ENCODE measurements around the gene CENPS.

CENPS gene

DNA sequence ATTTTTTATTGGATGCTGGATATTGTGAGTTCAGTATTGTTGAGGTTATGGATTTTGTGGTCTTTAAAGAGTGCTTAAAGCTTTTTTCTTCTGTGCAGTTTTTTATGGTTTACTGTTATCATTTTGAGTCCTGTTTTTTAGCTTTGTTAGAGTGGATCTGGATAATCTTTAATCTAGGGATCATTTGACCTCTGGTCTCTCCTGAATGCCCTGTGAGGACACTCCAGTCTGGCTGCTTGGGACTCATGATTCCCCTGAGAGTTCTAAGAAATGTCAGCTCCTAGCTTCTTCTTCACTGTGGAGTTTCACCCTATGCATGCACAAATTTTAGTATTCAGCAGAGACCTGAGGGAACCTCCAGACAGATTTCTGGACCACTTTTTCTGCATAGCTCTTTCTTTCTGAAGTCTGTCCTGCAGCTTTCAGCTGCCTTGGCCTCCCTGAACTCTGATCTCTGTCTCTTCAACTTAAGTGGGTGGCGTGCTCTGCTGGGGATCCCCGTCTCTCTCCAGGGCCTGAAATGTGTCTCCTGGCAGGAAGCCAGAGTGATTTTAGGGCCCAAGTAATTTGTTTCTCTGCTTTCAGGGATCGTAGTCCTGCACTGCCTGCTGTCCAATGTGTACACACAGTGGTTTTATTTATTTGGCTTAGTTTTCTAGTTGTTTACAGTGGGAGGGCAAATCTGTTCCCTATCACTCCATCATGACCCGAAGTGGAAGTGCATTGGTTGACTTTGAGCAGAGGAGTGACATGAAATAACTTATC is 59.2 kb downstream of the CENPS start:
- DNase-seq (ENCODE audit: low read depth in 1 of 2, low spot score in 1 of 2) = no peak

DNA sequence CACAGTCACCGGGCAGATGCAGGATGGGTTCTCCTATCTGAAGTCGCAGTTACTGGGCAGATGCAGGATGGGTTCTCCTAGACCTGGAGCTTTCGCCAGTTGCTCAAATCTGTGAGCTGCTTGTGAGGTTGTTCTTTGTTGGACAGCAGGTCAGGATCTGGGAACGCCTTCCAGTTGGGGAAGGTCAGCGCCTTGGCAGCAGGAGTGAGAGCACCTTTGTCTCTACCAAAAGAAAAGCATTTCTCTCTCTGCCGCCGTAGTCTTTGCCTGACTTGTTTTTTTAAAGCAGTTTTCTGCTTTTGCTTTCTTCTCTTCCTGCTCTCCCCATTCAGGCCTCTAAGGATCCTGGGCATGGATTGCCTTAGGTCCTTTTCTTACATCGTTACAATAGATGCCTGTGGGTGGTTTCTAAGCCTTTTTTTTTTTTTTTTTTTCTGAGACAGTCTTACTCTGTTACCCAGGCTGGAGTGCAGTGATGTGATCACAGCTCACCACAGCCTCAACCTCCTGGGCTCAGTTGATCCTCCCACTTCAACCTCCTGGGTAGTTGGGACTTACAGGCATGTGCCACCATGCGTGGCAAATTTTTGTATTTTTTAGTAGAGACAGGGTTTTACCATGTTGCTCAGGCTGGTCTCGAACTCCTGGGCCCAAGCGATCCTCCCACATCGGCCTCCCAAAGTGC is 60.2 kb downstream of the CENPS start:
- no peak for DNase-seq (ENCODE audit: low read depth in 1 of 2, low spot score in 1 of 2)

Measured in activated T-helper 1 cell treated with anti-CD3 and anti-CD28 coated beads, Interleukin-2, amount 50 U/mL, for 16 hours (primary cell).